K562 (cell line): Measurements from ENCODE around the gene MOSPD3. TPM values are rescaled to one million over a fixed set of nuclear protein-coding genes. Genes with fewer than 3 reads are reported as not detected.
A peak's percentile ranks its signal among the peaks of the same experiment; 100 is the strongest.

Source experiments
- IRF2 ChIP-seq: sonication (generic); formaldehyde crosslinking; IDR thresholded peaks from 2 replicates; pipeline ENCODE4 v1.8.1; 2022; ENCODE audit warnings: mild to moderate bottlenecking, missing genetic modification reagents
- MGA ChIP-seq: fragments of 450-650 bp; IDR thresholded peaks from 2 replicates; pipeline ENCODE4 v1.6.1; 2016; ENCODE audit warnings: mild to moderate bottlenecking, moderate library complexity
- RBFOX2 ChIP-seq: fragments of 200-400 bp; formaldehyde crosslinking; IDR thresholded peaks from 2 replicates; pipeline ENCODE4 v1.6.1; 2017; ENCODE audit warnings: low read depth, mild to moderate bottlenecking, low read length, moderate library complexity
- SAFB2 ChIP-seq: fragments of 200-400 bp; formaldehyde crosslinking; IDR thresholded peaks from 2 replicates; pipeline ENCODE4 v1.6.1; 2018; ENCODE audit warnings: borderline replicate concordance, low read length, low read depth, moderate library complexity; ENCODE audit not compliant: severe bottlenecking
- SAP30 ChIP-seq: fragments of 200-600 bp; sonication (generic); IDR thresholded peaks from 2 replicates; pipeline ENCODE4 v1.6.1; 2012; ENCODE audit warnings: borderline replicate concordance, low read depth, mild to moderate bottlenecking, moderate library complexity, low read length, control low read depth, inconsistent platforms; ENCODE audit not compliant: insufficient read depth, poor library complexity, severe bottlenecking
- SMARCC2 ChIP-seq: fragments of 450-650 bp; IDR thresholded peaks from 2 replicates; pipeline ENCODE4 v1.6.1; 2017; ENCODE audit warnings: antibody characterized with exemption, moderate library complexity, mild to moderate bottlenecking, low read depth
- TBP ChIP-seq: optimal IDR thresholded peaks from 2 replicates; pipeline ENCODE3; 2011; ENCODE audit warnings: low read depth, low read length, improper control_type of control experiment
- UBTF ChIP-seq, 2 experiments: IDR thresholded peaks; 2 replicates each; pipeline ENCODE4 v1.6.1; 2012; ENCODE audit warnings: improper control_type of control experiment in 2 of 2, low read depth in 2 of 2, low read length in 2 of 2, borderline replicate concordance in 1 of 2
- ZNF449 ChIP-seq: fragments of 250-450 bp; sonication (Bioruptor Pico); IDR thresholded peaks from 2 replicates; pipeline ENCODE4 v1.8.0; 2022; ENCODE audit warnings: moderate library complexity, mild to moderate bottlenecking, inconsistent platforms
- polyA plus RNA-seq, 8 experiments: library from polyadenylated mRNA; depleted of rRNA in 4 of 8; stranded (reverse) in 5 of 8; unstranded in 3 of 8; fragments of >200 nt; fragmentation: Nextera tagmentation in 2 of 8; fragmentation: Illumina TruSeq in 1 of 8; extraction: Ambion mirVana in 2 of 8; extraction: Trizol in 1 of 8; gene quantifications; 2 replicates each; pipeline versions ENCODE4 v1.2.1 to v1.2.3, GENCODE V29; 2011 to 2014; ENCODE audit warnings: inconsistent platforms in 1 of 8, missing spikeins in 1 of 8
- total RNA-seq, 7 experiments: library from RNA; depleted of rRNA in 6 of 7; stranded (reverse); fragments of >200 nt in 6 of 7; fragmentation: Illumina TruSeq in 2 of 7; extraction: Trizol in 2 of 7; gene quantifications; 2 replicates each; pipeline versions ENCODE4 v1.2.1 to v1.2.3, GENCODE V29; 2011 to 2021; ENCODE audit warnings: low replicate concordance in 1 of 7

Gene MOSPD3
- total and polyA plus RNA-seq, 9 of the 15 experiments (the other 6 are each of a cell fraction or from before 2014, with no cell fraction given) = 1.4 to 32.1 (median 7.3) TPM

GRCh38 chr7:100604976-100605911, 7.1 kb upstream of the MOSPD3 start (continued):
- TF ChIP-seq MGA = peak; percentile 89
- TF ChIP-seq SAP30 = no peak
- TF ChIP-seq TBP = no peak
- TF ChIP-seq UBTF (IDR thresholded peaks at IDR 0.05; ENCODE audit: borderline replicate concordance in 1 of 2, low read depth in 2 of 2, low read length in 2 of 2) = no peak
- no peak for TF ChIP-seq IRF2 (CRISPR knock-in tag)
- no peak for TF ChIP-seq SAFB2
- peak; percentile 42; the same call in 1 of the 2 replicates for TF ChIP-seq RBFOX2
- TF ChIP-seq ZNF449 (CRISPR knock-in tag) = no peak
- TF ChIP-seq SMARCC2 = no peak
